ENCODE measurements around the gene APLNR.

DNA sequence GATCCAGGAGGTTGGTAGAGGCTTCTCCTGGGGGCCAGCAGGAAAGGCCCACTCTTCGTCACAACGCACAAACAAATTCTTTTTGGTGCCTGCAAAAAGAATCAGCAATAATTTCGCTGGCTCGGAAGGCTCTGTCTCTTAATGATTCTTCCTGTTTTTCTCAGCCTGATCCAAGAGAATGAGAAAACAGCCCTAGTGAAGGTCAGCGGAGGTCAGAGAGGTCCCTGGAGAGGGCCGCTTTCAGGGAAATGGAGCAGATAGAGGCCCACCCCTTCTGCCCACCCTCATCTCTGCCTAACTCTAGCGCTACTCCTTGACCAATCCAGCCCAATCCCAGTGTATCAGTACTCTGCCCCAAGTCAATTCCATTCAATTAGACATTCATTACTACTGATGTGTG, 36.1 kb downstream of the APLNR start:
- TF ChIP-seq CTCF (IDR thresholded peaks at IDR 0.05): no peak
- TF ChIP-seq POLR2A (IDR thresholded peaks at IDR 0.05): no peak

Data from breast epithelium (tissue), 3 donors.